CD4-positive, alpha-beta memory T cell (primary cell): ENCODE results near the gene ASCC2. TPM values are rescaled to one million over a fixed set of nuclear protein-coding genes. Genes with fewer than 3 reads are reported as not detected.

Experiments used
- CTCF ChIA-PET: fragments of 350-600 bp; sonication (Branson Sonifier 250); formaldehyde crosslinking; loops from one replicate; lab custom pipeline; 2021; ENCODE audit warnings: inconsistent platforms; ENCODE audit not compliant: partially characterized antibody; lab: Charles Lee
- POLR2A ChIA-PET: fragments of 350-600 bp; sonication (Branson Sonifier 250); formaldehyde crosslinking; loops from one replicate; lab custom pipeline; 2021; ENCODE audit not compliant: partially characterized antibody; lab: Charles Lee
- DNase-seq, 5 donors: peaks; one replicate each; pipeline versions ENCODE4 v3.0.0 to v3.0.0-alpha.2; 2020 to 2022; ENCODE audit warnings: mixed read lengths in 1 of 5
- H3K27ac ChIP-seq: one replicate; pipeline ENCODE4 v1.7.0; 2013; ENCODE audit warnings: low read depth, low read length
- H3K27me3 ChIP-seq: 2 replicates; pipeline ENCODE4 v1.7.0; 2013; ENCODE audit warnings: mild to moderate bottlenecking, low read length, moderate library complexity; ENCODE audit not compliant: insufficient read depth
- H3K36me3 ChIP-seq: 2 replicates; pipeline ENCODE4 v1.7.0; 2013; ENCODE audit warnings: mild to moderate bottlenecking, low read length, moderate library complexity; ENCODE audit not compliant: insufficient read depth
- H3K4me1 ChIP-seq: 2 replicates; pipeline ENCODE4 v1.7.0; 2013; ENCODE audit warnings: mild to moderate bottlenecking, low read length, moderate library complexity; ENCODE audit not compliant: insufficient read depth
- H3K4me3 ChIP-seq, 2 donors: one replicate each; pipeline ENCODE4 v1.7.0; 2013; ENCODE audit warnings: low read length in 2 of 2, mild to moderate bottlenecking in 1 of 2
- H3K9me3 ChIP-seq, 2 donors: one replicate each; pipeline ENCODE4 v1.7.0; 2013; ENCODE audit warnings: low read length in 2 of 2, control low read depth in 1 of 2; ENCODE audit not compliant: control insufficient read depth in 1 of 2
- H3K27ac Mint-ChIP-seq, 7 donors: one replicate each; pipeline ENCODE4 v1.8.0; 2020 to 2021; ENCODE audit warnings: mixed read lengths in 7 of 7, mild to moderate bottlenecking in 6 of 7, inconsistent platforms in 3 of 7, moderate library complexity in 3 of 7
- H3K27me3 Mint-ChIP-seq, 2 donors: one replicate each; pipeline ENCODE4 v1.8.0; 2020 to 2021; ENCODE audit warnings: mixed read lengths in 2 of 2
- H3K36me3 Mint-ChIP-seq, 2 donors: one replicate each; pipeline ENCODE4 v1.8.0; 2020 to 2021; ENCODE audit warnings: mixed read lengths in 2 of 2, inconsistent platforms in 1 of 2, mild to moderate bottlenecking in 1 of 2
- H3K4me1 Mint-ChIP-seq, 4 donors: one replicate each; pipeline ENCODE4 v1.8.0; 2020 to 2021; ENCODE audit warnings: mixed read lengths in 4 of 4, mild to moderate bottlenecking in 1 of 4
- H3K4me3 Mint-ChIP-seq, 8 donors: one replicate each; pipeline ENCODE4 v1.8.0; 2020 to 2021; ENCODE audit warnings: mixed read lengths in 8 of 8, mild to moderate bottlenecking in 7 of 8, moderate library complexity in 6 of 8, inconsistent platforms in 3 of 8
- H3K9me3 Mint-ChIP-seq, 8 donors: one replicate each; pipeline ENCODE4 v1.8.0; 2020 to 2021; ENCODE audit warnings: mixed read lengths in 8 of 8, mild to moderate bottlenecking in 5 of 8, inconsistent platforms in 3 of 8, moderate library complexity in 1 of 8
- intact Hi-C: fragments of 100-400 bp; cut with micrococcal nuclease; formaldehyde crosslinking; loops from one replicate; pipeline ENCODE4 v1.15.1; 2023
- polyA plus RNA-seq, 2 donors: library from polyadenylated mRNA; unstranded; fragments of 300-500 nt; fragmentation: Illumina TruSeq; gene quantifications; one replicate each; pipeline ENCODE4 v1.2.3, GENCODE V29; 2021
- total RNA-seq, 2 experiments: library from RNA; stranded (reverse); gene quantifications; one replicate each; pipeline ENCODE4 v1.2.3, GENCODE V29; 2021

Gene ASCC2
- total and polyA plus RNA-seq, 4 experiments from 2014 or later, result 21.4 to 88.7 (median 75.0) TPM

- no peak for DNase-seq
- H3K4me1 Mint-ChIP-seq, result peaks cover 22 to 53% (median 28%) of the 10 kb centered on the region in 4 donors
- H3K9me3 Mint-ChIP-seq, result no peaks in the 10 kb centered on the region
- CTCF ChIA-PET, result no interaction called here
- H3K27ac Mint-ChIP-seq, result peak overlapping the region; percentile 38 to 99 (median 99)
- Histone ChIP-seq H3K9me3 (no peaks in the 10 kb centered on the region), H3K27ac (peak overlapping the region; percentile 87), H3K36me3 (peaks cover 11% of the 10 kb centered on the region), H3K4me1 (peaks cover 29% of the 10 kb centered on the region), H3K27me3 (no peaks in the 10 kb centered on the region), H3K4me3 (peak overlapping the region; percentile 96 to 100)
- intact Hi-C loops, result loop anchor here (5.0 to 10.0 kb wide), 3 partner anchors 319 to 657 kb away; partner anchors contain the start of gene MTFP1
- no peaks in the 10 kb centered on the region for H3K27me3 Mint-ChIP-seq
- peak overlapping the region; percentile 95 to 100 (median 99) for H3K4me3 Mint-ChIP-seq
- POLR2A ChIA-PET, result no interaction called here
- peaks cover 7 to 33% of the 10 kb centered on the region in 2 donors for H3K36me3 Mint-ChIP-seq
Measured at GRCh38 chr22:29768052-29768693, 69.9 kb downstream of the ASCC2 start.

DNA sequence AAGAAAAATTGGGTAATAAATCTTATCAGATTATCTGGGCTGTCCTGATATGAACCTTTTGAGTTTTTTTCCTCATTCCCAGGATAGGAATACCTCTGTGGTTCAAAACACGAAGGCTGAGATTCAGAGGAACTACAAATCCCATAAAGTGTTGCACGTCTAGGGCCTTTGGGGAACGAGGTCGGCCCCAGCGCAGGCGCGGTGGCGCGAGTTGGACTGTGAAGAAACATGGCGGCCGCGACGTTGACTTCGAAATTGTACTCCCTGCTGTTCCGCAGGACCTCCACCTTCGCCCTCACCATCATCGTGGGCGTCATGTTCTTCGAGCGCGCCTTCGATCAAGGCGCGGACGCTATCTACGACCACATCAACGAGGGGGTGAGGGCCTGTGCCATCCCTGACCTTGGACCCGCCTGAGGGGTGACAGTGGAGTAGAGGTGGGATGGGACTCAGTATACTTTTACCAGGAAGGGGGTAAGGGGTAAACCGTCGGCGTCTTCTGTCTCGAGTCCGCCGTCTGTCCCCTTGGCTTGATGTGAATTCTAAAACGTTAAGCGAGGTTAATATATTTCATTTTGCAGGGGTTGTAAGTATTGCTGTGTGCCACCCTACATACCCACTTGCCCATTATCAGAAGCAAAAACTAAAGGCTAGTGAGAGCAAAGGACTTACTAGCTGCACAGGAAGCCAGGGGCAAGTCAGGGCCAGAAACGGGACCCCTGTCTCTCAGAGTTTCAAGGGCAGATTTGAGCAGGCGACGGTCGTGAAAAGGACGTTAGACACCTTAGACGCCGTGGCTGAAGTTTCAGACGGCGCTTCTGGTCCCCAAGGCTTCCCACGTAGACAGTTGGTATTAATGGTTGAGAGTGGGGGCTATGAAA is 70.7 kb downstream of the ASCC2 start, which contains the start of gene UQCR10:
Gene UQCR10, plus strand, starts transcription at position 199 of the 881 bp plus-strand sequence. Its CDS starts 30 bp downstream, at position 229.
- Histone ChIP-seq H3K27me3 (no peaks in the 10 kb centered on the region), H3K36me3 (peaks cover 11% of the 10 kb centered on the region), H3K4me3 (peak within 1 kb of the TSS; percentile 96 to 100), H3K27ac (peak within 1 kb of the TSS; percentile 87), H3K9me3 (no peaks in the 10 kb centered on the region), H3K4me1 (peaks cover 29% of the 10 kb centered on the region)
- POLR2A ChIA-PET, result interaction anchor here (0.9 to 1.2 kb wide), 4 partner anchors 70 to 214 kb away, joined by 4 to 7 read pairs (median 6); partner anchors contain the start of genes ASCC2, MTMR3 and THOC5
- H3K4me3 Mint-ChIP-seq, result peak within 1 kb of the TSS; percentile 95 to 100 (median 99)
- peak within 1 kb of the TSS; percentile 38 to 99 (median 99) for H3K27ac Mint-ChIP-seq
- no peaks in the 10 kb centered on the region for H3K27me3 Mint-ChIP-seq
- DNase-seq, result peak; percentile 92 to 95 (median 94)
- H3K36me3 Mint-ChIP-seq, result peaks cover 7 to 31% of the 10 kb centered on the region in 2 donors
- H3K9me3 Mint-ChIP-seq, result no peaks in the 10 kb centered on the region
- intact Hi-C loops, result loop anchor here (1.0 to 10.0 kb wide), 6 partner anchors 71 to 657 kb away; partner anchors contain the start of genes ASCC2, MTFP1, MTMR3 and NF2
- CTCF ChIA-PET, result interaction anchor here (1.3 kb wide), 1 partner anchor 70 kb away, joined by 5 read pairs; the partner anchor contains the start of gene ASCC2
- peaks cover 22 to 53% (median 28%) of the 10 kb centered on the region in 4 donors for H3K4me1 Mint-ChIP-seq

DNA sequence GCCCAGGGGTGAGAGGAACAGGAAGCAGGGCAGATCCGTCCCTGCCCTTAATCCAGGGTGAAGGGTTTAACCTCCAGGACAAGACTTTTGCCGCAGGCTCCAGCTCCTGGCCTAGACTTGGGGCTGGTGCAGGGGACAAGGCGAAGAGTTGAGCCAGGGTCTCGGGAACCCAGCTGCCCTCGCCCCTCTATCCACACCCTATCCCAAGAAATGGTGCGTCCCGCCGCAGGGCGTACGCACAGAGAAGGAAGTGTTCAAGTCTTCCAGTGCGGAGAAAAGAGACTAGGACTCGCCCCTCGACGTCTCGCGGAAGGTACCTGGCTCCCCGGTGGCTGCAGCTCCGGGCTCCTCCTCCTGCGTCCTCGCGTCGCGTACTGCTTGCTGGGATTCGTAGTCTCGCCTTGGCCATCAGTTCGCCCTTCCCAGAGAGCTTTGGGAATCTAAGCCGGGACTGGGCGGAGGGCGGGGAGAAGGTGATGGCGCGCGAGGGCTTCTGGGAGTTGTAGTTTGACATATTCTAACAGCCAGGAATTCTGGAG is 71.4 kb downstream of the ASCC2 start, which contains the start of gene ZMAT5:
Gene ZMAT5, minus strand, starts transcription at position 376 of the 539 bp plus-strand sequence. CDS start 18,463 bp downstream, outside the sequence.
- H3K27ac ChIP-seq, result peak within 1 kb of the TSS; percentile 87
- H3K4me1 ChIP-seq, result peaks cover 29% of the 10 kb centered on the region
- ChIA-PET CTCF (interaction anchor here (0.6 to 1.3 kb wide), 3 partner anchors 15 to 431 kb away, joined by 3 to 5 read pairs (median 3); partner anchors contain the start of gene ASCC2), POLR2A (interaction anchor here (0.6 to 1.2 kb wide), 5 partner anchors 9 to 213 kb away, joined by 3 to 7 read pairs (median 5); partner anchors contain the start of genes ASCC2, MTMR3 and THOC5)
- Mint-ChIP-seq H3K27me3 (no peaks in the 10 kb centered on the region), H3K4me1 (peaks cover 22 to 53% (median 28%) of the 10 kb centered on the region in 4 donors), H3K27ac (peak within 1 kb of the TSS; percentile 38 to 99 (median 99)), H3K4me3 (peak within 1 kb of the TSS; percentile 95 to 100 (median 99)), H3K36me3 (peaks cover 7 to 28% of the 10 kb centered on the region in 2 donors), H3K9me3 (no peaks in the 10 kb centered on the region)
- peaks cover 11% of the 10 kb centered on the region for H3K36me3 ChIP-seq
- intact Hi-C loops, result loop anchor here (1.0 to 10.0 kb wide), 6 partner anchors 72 to 658 kb away; partner anchors contain the start of genes ASCC2, MTFP1, MTMR3 and NF2
- H3K27me3 ChIP-seq, result no peaks in the 10 kb centered on the region
- peak within 1 kb of the TSS; percentile 96 to 100 for H3K4me3 ChIP-seq
- H3K9me3 ChIP-seq, result no peaks in the 10 kb centered on the region
- peak; percentile 93 to 96 (median 95) for DNase-seq

DNA sequence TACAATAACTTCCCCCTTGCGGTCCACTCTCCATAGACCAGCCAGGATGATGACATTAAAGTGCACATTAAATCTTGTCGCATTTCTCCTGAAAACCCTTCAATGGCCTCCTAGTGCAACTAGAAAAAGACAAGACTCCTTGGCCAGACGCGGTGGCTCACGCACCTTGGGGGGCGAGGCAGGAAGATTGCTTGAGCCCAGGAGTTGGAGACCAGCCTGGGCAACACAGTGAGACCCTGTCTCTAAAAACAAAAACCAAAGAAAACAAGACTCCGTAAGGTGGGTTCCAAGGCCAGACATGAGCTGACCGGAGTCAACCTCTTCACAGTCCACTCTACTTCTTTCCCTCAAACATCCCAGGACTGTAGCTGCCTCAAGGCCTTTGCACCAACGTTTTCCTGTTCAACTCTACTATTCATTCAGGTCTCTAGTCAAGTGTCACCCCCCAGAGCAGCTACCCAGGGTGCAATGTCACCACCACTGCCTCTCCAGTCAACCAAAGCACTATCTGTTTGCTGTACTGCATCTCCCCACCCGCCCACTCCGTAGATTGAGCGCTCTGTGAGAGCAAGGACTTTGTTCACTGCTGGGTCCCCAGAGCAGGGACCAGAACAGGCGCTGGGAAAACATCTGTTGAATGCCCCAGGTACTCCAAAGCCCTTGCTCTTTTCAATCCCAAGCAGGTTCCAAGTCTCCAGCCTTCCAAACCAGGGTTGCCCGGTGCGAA is 72.0 kb downstream of the ASCC2 start:
- Mint-ChIP-seq H3K4me1 (peaks cover 22 to 53% (median 28%) of the 10 kb centered on the region in 4 donors), H3K27ac (peak overlapping the region; percentile 38 to 99 (median 99)), H3K4me3 (peak overlapping the region; percentile 95 to 100 (median 99)), H3K9me3 (no peaks in the 10 kb centered on the region), H3K27me3 (no peaks in the 10 kb centered on the region), H3K36me3 (peaks cover 7 to 28% of the 10 kb centered on the region in 2 donors)
- Histone ChIP-seq H3K27ac (peak overlapping the region; percentile 87), H3K9me3 (no peaks in the 10 kb centered on the region), H3K4me1 (peaks cover 29% of the 10 kb centered on the region), H3K36me3 (peaks cover 11% of the 10 kb centered on the region), H3K4me3 (peak overlapping the region; percentile 93 to 96), H3K27me3 (no peaks in the 10 kb centered on the region)
- peak in 1 of 5 donors; percentile 1 for DNase-seq
- intact Hi-C loops, result loop anchor here (5.0 to 10.0 kb wide), 3 partner anchors 321 to 659 kb away; partner anchors contain the start of gene MTFP1
- CTCF ChIA-PET, result interaction anchor here (0.6 to 1.3 kb wide), 3 partner anchors 14 to 431 kb away, joined by 3 to 5 read pairs (median 3); partner anchors contain the start of gene ASCC2
- POLR2A ChIA-PET, result interaction anchor here (0.6 to 1.2 kb wide), 5 partner anchors 10 to 212 kb away, joined by 3 to 7 read pairs (median 5); partner anchors contain the start of genes ASCC2, MTMR3 and THOC5

DNA sequence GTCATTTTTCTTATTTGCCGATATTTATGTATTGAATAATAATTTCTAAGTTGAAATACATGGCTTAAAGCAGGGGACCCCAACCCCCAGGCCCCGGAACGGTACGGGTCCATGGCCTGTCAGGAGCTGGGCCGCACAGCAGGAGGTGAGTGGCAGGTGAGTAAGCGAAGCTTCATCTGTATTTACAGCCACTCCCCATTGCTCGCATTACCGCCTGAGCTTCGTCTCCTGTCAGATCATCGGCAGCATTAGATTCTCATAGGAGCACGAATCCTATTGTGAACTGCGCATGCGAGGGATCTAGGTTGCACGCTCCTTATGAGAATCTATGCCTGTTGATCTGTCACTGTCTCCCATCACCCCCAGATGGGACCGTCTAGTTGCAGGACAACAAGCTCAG is 75.8 kb downstream of the ASCC2 start:
- Histone ChIP-seq H3K4me1 (peaks cover 10% of the 10 kb centered on the region), H3K36me3 (no peaks in the 10 kb centered on the region), H3K4me3 (no peak overlapping the region), H3K27me3 (no peaks in the 10 kb centered on the region), H3K9me3 (no peaks in the 10 kb centered on the region), H3K27ac (no peak overlapping the region)
- POLR2A ChIA-PET, result interaction anchor here (0.8 kb wide), 1 partner anchor 10 kb away, joined by 3 read pairs; no protein-coding TSS in a partner anchor
- no peak overlapping the region for H3K4me3 Mint-ChIP-seq
- no peak overlapping the region for H3K27ac Mint-ChIP-seq
- H3K36me3 Mint-ChIP-seq, result peaks cover 0 to 2% of the 10 kb centered on the region in 2 donors
- intact Hi-C loops, result loop anchor here (10.0 kb wide), 2 partner anchors 347 to 663 kb away; partner anchors contain the start of gene MTFP1
- no peak for DNase-seq
- CTCF ChIA-PET, result no interaction called here
- H3K4me1 Mint-ChIP-seq, result peaks cover 12 to 27% (median 17%) of the 10 kb centered on the region in 4 donors
- H3K27me3 Mint-ChIP-seq, result no peaks in the 10 kb centered on the region
- no peaks in the 10 kb centered on the region for H3K9me3 Mint-ChIP-seq

DNA sequence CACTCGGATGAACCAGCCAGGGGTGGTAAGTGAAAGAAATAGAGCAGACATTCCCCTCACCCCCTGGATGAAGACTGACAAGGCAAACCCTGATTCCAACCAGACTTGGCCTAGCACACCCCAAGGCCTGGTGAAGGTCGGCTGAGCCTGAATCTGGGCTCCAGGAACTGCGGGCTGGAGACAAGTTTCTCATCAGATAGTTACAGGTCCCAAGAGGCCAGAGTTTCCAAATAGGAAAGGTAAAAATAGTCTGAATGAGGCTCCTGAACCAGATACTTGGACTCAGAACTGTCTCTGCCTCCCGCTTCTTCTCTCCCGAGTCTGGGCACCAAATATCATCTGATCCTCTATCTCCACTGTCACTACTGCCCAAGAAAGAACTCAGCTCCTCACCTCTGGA is 79.1 kb downstream of the ASCC2 start:
- Mint-ChIP-seq H3K27me3 (no peaks in the 10 kb centered on the region), H3K9me3 (no peaks in the 10 kb centered on the region), H3K36me3 (peaks cover 0 to 6% of the 10 kb centered on the region in 2 donors), H3K4me1 (peaks cover 0 to 5% (median under 1%) of the 10 kb centered on the region in 4 donors), H3K27ac (peak overlapping the region in 2 of 7 donors; percentile 16 to 83), H3K4me3 (no peak overlapping the region)
- Histone ChIP-seq H3K4me1 (no peaks in the 10 kb centered on the region), H3K36me3 (no peaks in the 10 kb centered on the region), H3K27me3 (no peaks in the 10 kb centered on the region), H3K4me3 (no peak overlapping the region), H3K9me3 (no peaks in the 10 kb centered on the region), H3K27ac (no peak overlapping the region)
- ChIA-PET POLR2A (no interaction called here), CTCF (no interaction called here)
- no peak for DNase-seq
- intact Hi-C loops, result no loop called here
